ENCODE results near the gene KY.

GRCh38 chr3:134602440-134602814 lies 48.4 kb downstream of the KY start:
- TF ChIP-seq CTCF (IDR thresholded peaks at IDR 0.05) (no peak), REST (IDR thresholded peaks at IDR 0.05; ENCODE audit: insufficient read depth in 1 of 2, low read depth in 2 of 2, low read length in 1 of 2) (no peak)

Data from Panc1 (cell line).